GM19043 (cell line): Measurements from ENCODE around the gene NT5C2.

ENCODE experiments used
- ATAC-seq: cut with Tn5 transposase; IDR thresholded peaks from one replicate; pipeline ENCODE4 v1.9.1; 2021; ENCODE audit warnings: low read depth; ENCODE audit not compliant: unreplicated experiment

The NT5C2 gene

DNA sequence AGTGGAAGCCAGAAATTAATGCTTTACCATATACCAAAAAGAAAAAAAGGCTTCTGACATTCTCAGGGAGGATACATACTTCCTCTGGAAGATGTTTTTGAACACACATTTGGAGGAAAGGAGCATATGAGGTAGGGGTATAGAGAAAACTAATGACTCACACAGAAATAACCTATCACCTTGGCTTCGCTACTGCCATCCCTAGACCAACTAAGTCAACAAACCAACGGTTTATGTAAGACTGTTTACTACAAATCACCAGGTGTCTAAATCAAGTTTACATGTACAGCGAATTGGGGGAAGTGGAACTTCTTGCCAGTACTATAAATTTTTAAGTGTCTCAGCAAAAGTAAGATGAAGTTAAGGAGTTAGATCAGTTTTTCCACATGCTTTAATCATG is 96.9 kb downstream of the NT5C2 start:
- ATAC-seq: no peak

- no peak for ATAC-seq
Measured at GRCh38 chr10:103095005-103095404, 98.1 kb downstream of the NT5C2 start.

DNA sequence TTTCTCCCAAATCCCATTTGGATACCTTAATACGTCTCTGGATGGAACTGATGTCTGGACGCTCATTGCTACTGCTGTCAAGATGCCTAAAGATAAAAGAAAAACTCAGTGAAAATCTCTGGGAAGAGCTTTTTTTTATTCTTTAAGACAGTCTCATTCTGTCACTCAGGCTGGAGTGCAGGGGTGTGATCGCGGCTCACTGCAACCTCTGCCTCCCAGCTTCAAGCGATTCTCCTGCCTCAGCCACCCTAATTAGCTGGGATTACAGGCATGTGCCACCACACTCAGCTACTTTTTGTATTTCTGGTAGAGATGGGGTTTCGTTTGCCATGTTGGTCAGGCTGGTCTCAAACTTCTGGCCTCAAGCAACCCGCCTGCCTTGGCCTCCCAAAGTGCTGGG is 102.2 kb downstream of the NT5C2 start:
- no peak for ATAC-seq

GRCh38 chr10:103089493-103089892 is 103.6 kb downstream of the NT5C2 start:
- no peak for ATAC-seq

DNA sequence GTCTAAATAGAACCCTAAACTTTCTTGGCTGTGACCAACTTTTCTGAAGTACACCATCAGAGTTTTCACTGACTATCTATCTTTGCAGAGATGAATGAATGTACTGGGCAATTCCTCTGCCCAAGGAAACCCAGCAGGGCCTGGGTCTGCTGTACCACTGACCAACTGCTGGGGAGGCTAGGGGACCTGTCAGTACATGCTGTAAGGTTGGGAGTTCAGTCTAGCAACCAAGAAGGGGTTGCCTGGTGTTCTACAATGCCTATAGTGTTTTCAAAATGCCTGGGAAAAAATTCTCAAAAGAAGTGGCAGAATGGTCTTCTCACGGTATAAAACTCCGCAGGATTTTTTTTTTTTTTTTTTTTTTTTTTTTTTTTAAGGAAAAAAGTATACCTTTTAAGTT is 106.3 kb downstream of the NT5C2 start:
- no peak for ATAC-seq

GRCh38 chr10:103086261-103086660 is 106.8 kb downstream of the NT5C2 start:
- ATAC-seq: no peak

DNA sequence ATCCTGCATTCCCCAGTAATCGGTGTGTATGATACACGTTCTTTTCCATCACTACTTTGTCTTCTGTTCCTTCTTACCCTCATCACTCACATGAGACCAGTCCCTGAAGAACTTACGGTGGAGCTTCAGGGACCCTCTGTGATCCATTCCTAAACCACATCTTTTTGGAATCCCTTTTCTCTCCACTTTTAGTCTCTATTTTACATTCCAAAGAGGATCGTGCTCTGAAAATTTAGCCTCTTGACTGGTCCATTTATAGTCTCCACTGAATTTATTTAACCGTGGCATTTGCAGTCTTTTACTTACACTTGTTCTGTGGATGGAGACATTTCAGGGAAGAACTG is 109.1 kb downstream of the NT5C2 start:
- no peak for ATAC-seq

DNA sequence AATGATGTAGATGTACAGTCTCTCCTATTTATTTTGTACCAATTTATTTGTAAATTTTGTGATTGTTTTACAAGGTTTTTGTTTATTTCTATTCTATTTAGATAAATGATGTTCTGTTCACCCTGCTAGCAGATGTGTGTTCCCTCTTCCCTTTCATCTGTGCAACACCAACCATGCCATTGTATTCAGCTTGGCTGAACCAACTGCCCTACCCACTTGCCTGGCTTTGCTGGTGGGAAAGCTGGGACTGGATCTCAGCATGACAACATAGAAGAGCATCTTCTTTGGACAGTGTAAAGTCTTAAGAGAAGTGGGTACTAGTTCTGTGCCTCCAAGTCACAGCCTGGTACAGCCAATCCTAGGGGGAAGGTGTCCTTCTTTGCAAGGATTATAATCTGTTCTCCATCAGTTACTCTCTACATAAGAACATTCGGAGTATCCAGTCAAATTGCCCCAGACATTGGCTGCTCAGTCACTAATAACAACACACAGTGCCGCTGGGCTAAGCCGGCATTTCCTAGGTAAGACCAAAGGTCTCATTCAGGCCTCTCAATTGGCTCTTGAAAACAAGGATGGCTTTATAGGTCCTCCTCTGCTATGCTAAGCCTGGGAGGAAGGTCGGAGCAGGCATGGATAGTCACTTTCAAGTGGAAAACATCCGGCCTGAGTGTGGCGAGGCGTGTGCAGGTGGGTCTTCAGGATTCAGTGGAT is 109.7 kb downstream of the NT5C2 start:
- ATAC-seq: no peak

GRCh38 chr10:103082683-103083082 is 110.4 kb downstream of the NT5C2 start:
- ATAC-seq: no peak

DNA sequence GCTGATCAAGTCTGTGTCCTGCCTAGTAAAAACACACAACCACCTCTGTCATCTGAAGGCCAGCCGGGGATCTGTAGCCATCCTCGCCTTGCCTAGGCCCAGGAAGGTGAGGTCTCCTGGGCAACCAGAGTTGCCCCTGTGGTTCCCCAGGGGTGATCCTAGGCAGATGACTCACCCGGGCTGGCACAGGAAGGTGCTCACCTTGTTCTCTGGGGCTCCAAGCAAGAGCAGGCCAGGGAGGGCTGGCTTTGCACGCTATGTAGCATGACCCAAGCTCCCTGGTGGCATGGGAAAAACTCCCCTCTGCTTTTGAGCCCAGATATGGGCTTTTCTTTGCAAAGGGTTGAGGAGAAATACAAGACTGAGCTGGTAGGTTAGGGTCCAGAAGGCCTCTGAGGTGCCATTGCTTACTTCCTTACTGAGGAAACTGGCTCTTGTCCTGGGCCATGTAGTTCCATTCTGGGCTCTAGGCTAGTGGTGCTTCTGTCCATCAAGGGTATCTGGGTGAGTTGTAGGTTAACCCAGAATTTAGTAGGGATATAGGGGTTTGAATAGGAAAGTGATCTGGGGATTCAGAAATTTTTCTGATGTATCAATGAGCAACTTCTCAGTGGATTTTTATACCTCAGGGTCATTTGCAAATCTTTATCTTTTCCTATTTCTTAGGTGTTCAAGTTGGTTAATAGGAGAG is 112.0 kb downstream of the NT5C2 start:
- ATAC-seq: no peak

GRCh38 chr10:103079946-103080345 is 113.1 kb downstream of the NT5C2 start:
- ATAC-seq: no peak

GRCh38 chr10:103079100-103079499 is 114.0 kb downstream of the NT5C2 start:
- ATAC-seq: no peak

DNA sequence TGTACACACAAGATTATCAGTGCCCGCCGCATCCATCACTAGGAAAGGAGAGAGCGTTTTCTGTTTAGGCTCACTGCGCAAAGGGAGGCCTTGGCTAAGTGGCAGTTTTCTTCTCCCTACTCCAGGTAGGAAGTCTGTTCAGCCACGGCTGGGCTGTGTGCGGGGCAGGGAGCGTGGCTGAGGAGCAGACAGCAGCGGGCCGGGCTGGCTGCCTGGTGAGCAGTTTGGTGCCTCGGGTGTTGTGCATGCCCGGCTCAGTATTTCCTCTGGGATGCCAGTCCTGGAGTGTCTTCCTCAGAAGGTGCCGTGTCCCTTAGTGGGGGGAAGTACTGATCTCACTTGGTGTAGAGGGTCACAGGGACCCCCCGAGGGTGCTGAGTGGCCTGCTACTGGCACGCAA is 114.4 kb downstream of the NT5C2 start:
- no peak for ATAC-seq

- ATAC-seq: no peak
Measured at GRCh38 chr10:103078309-103078615, 114.8 kb downstream of the NT5C2 start.

- no peak for ATAC-seq
Measured at GRCh38 chr10:103077491-103078308, 115.4 kb downstream of the NT5C2 start.

GRCh38 chr10:103077020-103077419 is 116.1 kb downstream of the NT5C2 start:
- no peak for ATAC-seq

DNA sequence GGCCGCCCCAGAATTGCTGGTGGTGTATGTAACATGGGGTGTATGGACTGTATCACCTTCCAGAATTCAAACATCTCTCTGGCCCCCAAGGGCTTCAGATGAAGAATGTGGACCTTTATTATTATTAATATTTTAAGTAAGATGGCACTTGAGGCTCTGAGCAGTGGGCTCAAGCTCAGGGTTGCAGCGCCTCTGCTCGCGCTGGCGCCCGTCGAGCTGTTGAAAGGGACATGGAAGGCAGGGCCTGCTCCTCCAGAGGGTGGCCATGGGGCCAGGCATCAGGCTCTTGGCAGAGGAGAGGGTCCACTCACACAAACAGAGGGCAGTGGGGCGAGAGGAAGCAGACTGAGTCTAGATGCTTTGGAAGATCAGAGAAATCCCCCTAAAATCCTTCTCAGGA is 120.2 kb downstream of the NT5C2 start:
- no peak for ATAC-seq

- ATAC-seq: no peak
Measured at GRCh38 chr10:103072276-103072675, 120.8 kb downstream of the NT5C2 start.

DNA sequence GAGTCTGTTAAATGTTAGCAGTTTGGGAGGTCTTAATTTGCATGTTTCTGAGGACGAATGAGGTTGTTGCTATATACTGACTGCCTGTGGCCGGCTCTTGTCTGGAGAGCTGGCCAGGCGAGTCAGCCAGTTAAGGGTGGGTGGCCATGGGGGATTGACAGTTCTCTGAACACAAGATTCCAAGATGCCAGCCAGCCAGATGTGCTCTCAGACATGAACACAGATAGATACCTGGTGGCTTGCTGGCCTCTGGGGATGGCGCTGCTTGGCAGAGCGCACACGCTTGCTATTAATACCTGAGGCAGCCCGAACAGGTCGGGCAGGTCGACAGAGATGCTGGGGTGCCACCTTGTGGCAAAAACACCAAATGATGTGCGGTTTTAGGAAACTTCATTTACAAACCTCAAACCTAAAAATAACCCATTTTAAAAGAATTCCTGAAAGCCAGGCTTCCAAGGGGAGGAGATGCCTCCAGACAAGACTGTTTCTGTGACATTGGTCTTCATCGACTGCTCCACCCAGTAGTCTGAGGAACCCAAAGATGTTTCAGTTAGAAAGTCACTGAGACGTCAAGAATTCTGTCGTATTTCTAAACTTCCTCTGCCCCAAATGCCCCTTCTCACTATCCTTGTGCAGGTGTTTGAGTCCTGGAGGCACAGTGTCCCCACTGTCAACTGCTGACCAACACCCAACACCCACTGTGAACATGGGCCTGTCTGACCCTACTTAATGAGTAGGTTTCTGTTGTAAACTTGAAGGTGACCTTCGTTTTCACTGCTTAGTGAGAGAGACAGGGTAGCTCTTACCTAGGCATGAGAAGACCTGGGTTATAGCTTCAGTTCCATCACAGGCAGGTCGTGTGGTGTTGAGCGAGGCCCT is 123.4 kb downstream of the NT5C2 start:
- no peak for ATAC-seq

- ATAC-seq: no peak
Measured at GRCh38 chr10:103067956-103068355, 125.1 kb downstream of the NT5C2 start.

- ATAC-seq: no peak
Measured at GRCh38 chr10:103067484-103067883, 125.6 kb downstream of the NT5C2 start.
